ENCODE data around the gene LRRFIP2.

The LRRFIP2 gene

GRCh38 chr3:37015642-37016041 lies 158.7 kb downstream of the LRRFIP2 start:
- no peak for TF ChIP-seq CTCF (IDR thresholded peaks at IDR 0.05; ENCODE audit: low read depth, low read length)
- no peaks in the 10 kb centered on the region for H3K27me3 ChIP-seq
- H3K36me3 ChIP-seq = peaks cover 11% of the 10 kb centered on the region
- no peak overlapping the region for H3K4me3 ChIP-seq (ENCODE audit: low read depth, low read length)
- H3K4me1 ChIP-seq = no peaks in the 10 kb centered on the region
- DNase-seq = no peak
- H3K9me3 ChIP-seq = no peaks in the 10 kb centered on the region

- no peaks in the 10 kb centered on the region for H3K9me3 ChIP-seq
- H3K36me3 ChIP-seq = peaks cover 8% of the 10 kb centered on the region
- H3K27me3 ChIP-seq = no peaks in the 10 kb centered on the region
- H3K4me3 ChIP-seq (ENCODE audit: low read depth, low read length) = no peak overlapping the region
- no peak for DNase-seq
- TF ChIP-seq CTCF (IDR thresholded peaks at IDR 0.05; ENCODE audit: low read depth, low read length) = no peak
- no peaks in the 10 kb centered on the region for H3K4me1 ChIP-seq
Measured at GRCh38 chr3:37014620-37015019, 159.8 kb downstream of the LRRFIP2 start.

All from BE2C (cell line).